Endometrium (tissue), 2 donors: Measurements from ENCODE around the gene MTERF4.

Source experiments
- FAIRE-seq: peaks from 2 replicates; lab custom pipeline; 2012; peaks lifted over from hg19 to GRCh38; lab: Jason Lieb, UNC
- donor health status: control.
- donor health status: control.

MTERF4 gene

GRCh38 chr2:241088376-241088775 lies 13.7 kb downstream of the MTERF4 start:
- no peak for FAIRE-seq

GRCh38 chr2:241087420-241088268 lies 14.4 kb downstream of the MTERF4 start:
- no peak for FAIRE-seq

GRCh38 chr2:241084856-241085444 lies 17.1 kb downstream of the MTERF4 start:
- no peak for FAIRE-seq

DNA sequence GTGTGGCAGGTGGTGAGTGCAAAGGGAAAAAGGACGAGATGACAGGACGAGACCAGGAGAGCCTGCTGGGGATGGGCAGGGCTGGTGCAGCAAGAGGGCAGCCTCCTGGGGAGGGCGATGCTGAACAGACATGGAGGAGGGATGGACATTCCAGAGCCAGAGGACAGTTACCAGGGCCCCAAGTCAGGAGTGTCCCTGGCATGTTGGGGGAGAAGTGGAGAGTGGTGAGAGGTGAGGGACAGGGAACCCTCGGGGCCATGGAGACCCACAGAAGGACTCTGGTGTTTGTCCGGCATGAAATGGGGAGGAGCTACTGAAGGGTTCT lies 19.0 kb downstream of the MTERF4 start:
- FAIRE-seq, result no peak

GRCh38 chr2:241082341-241083090 lies 19.6 kb downstream of the MTERF4 start:
- no peak for FAIRE-seq

GRCh38 chr2:241081643-241082340 lies 20.3 kb downstream of the MTERF4 start:
- no peak for FAIRE-seq

- FAIRE-seq, result no peak
Measured at GRCh38 chr2:241081190-241081642, 20.9 kb downstream of the MTERF4 start.

GRCh38 chr2:241080405-241081189 lies 21.5 kb downstream of the MTERF4 start:
- FAIRE-seq, result no peak

- no peak for FAIRE-seq
Measured at GRCh38 chr2:241074901-241075540, 27.1 kb downstream of the MTERF4 start.

DNA sequence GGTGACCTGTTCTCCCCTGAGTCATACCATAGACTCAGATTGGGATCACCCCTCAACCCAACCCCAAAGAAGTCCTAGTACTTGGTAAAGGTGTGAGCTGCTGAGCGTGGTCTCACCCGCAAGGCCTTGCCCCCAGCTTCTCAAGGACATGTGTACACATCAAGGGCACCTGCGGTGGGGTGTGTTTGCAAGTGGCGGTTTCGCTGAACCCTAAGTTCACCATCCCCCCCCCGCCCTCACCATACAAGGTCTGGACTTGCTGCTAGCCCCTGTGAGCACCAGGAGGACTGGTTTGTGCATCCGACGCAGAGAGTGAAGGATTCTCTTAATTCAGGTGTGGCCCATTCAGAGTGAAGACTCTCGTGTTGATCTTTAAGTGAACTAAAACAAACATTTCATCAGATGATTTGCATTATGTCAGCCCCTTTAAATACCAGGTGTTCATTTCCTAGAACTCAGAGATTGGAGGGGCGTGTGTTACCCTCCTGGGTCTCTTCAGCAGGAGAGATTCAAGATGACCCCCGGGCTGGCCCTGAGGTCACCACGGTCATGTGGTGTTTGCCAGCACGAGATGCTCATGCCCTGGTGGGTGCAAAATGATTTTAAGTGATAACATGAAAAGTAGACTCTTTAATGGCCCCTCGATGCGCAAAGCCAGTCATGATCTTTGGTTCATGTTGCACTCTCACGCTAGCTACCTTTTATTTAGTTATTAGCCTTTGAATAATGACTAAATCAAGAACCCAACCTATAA lies 27.8 kb downstream of the MTERF4 start:
- FAIRE-seq, result no peak

DNA sequence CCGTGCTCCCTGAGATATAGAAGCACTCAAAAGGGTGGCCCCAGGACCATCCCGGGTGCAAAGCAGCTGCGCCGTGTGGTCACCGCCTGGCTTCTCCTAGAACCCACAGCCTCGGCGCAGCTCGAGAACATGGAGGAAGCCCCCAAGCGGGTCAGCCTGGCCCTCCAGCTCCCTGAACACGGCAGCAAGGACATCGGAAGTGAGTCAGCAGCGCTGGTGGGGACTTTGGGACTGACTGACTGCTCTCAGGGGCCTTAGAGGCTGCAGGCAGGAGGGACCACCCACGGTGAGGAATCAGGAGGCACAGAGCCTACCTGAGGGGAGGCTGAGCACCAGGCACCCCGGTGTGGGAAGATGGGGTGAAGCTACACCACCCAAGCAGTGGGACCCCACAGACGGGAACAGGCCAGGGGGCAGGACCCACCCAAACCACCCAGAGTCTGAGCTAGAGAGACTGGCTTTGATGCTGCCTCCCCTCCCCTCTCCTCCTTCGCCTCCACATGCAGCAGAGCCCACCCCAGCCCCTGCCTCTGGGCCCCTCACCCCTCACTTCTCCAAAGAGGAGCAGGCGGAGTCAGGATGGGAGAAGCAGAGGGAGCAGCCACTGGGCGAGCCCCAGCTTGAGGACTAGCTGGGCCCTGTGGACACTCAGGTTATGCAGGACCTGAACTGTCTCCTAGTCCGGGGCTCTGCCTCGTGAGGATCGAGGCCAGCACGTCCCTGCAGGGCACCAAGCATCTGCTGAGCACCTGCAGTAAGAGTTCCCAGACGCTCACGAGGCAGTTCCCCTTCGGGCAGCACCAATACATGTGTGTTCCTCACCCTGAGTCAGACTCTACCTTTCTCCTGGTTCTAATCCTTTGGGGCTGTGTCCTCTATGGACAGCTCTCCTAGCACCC lies 28.7 kb downstream of the MTERF4 start:
- FAIRE-seq, result no peak

DNA sequence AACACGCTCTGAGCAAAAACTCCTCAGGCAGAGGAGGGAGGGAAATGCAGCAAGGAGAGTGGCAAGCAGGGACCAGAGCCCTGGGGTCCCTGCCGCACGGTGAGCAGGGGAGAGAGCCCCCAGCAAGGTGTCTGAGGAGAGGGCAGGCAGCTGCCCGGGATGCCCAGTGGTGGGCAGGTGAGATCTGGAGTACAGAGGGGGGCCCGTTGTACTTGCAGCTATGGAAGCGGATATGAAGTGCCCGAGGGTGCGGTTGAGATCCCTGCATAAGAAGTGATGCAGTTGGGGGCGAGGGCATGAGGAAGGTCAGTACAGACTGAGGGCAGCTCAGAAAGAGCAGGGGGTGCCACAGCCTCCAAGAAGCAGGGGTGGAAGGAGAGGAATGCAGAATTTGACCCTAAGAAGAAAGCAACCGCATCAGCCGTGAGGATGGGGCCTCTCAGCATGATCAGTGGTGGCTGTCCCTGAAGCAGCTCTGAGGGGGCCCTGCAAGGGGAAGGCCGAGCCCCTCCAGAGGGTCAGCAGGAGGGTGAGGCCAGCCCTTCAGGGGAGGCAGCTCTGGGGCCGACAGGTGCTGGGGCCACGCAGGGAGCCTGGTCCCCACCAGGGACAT lies 29.4 kb downstream of the MTERF4 start:
- no peak for FAIRE-seq

DNA sequence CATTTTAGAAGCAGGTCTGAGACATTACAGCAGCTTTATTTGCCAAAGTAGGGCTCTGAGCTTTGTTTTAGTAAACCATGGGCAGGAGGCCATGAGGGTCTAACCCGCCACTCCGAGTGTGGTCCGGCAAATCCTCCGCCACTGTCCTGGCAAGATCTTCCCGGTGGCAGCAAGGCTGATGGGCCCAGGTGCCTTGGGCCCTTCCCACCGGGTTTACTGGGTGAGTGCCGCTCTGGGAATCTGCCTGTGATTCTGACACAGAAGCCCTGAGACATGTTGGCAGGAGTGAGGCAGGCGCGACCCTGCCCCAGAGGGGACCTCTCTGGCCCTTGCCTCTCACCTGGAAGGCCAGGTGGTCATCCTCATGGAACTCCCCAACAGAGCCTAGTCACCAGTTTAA lies 29.9 kb downstream of the MTERF4 start:
- no peak for FAIRE-seq

DNA sequence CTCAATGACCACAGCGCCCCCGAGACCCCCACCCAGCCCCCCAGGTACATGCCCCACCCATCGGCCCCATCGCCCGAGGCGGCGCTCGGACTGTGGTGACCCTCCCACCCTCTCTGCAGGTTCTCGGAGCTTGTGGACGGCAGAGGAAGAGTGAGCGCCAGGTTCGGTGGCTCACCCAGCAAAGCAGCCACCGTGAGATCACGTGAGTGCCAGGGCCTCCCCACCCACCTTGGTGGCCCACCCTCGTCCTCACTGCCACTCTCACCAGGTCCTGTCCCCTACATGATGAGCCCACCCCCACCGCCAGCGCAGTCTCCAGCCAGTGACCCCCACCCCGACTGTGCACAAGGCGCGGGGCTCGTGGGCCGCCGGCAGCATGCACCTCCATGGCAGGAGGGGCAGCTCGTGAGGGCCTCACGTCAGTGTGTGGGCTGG lies 30.4 kb downstream of the MTERF4 start:
- no peak for FAIRE-seq

DNA sequence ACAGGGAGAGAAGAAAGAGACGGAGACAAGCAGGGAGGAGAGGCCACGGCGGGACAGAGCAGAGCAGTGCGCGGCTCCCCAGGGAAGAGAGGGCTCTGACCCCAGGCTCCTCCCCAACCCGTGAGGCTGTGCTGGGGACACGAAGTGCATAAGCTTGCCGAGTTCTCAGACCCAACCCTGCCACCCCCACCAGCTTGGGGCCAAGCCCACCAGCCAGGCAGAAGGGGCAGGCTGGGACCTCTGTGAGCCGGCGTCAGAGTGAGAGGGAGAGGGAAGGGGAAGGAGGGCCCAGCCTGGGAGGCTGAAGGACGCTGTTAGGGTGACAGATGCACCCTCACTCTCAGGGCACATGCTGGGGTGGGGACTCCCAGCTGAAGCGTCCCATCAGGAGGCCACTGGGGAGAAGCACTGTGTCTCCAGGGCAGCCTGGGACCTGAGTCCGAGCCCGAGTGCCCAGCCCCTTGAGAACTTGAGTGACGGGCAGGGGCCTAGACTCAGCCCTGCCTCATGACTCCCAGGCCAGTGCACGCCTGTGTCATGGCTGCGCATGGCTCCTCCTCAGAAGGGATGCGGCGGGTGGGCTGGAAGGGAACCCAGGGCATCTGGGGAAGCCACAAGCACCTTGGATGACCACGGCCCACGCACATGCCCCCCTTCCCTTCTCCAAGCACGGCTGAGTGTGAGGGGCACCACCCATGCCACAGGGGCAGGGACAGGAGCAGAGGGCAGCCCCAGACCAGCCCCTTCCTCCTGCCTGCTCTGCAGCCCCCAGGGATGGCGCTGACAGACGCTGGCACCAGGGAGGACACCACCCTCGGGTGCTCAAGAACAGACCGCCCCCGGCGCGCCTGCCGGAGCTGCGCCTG lies 31.0 kb downstream of the MTERF4 start:
- no peak for FAIRE-seq

DNA sequence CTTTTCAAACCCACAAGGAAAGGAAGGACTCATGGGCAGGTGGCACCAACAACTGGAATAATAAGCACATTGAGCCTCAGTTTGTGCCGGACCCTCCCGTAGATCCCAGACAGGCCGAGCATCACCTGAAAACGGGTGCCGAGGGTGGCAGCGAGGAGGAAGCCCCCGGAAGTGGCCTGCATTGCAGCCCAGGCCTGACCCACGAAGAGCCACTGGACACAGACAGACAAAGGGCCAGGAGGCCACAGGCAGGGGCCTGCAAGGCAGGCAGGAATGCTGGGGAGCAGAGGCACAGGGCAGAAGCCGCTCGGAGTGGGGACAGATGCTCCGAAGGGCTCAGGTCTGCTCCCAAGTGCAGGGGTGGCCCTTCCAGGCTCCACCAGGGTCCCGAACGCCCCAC lies 31.7 kb downstream of the MTERF4 start:
- FAIRE-seq, result no peak

GRCh38 chr2:241069821-241070281 lies 32.2 kb downstream of the MTERF4 start:
- no peak for FAIRE-seq
